Nephron (organoid): Measurements from ENCODE around the gene SYTL5.

Experiments used
- H3K27ac Mint-ChIP-seq, 3 experiments: 2 replicates each; pipeline ENCODE4 v1.8.0; 2020; ENCODE audit warnings: mixed read lengths in 3 of 3, mild to moderate bottlenecking in 2 of 3, moderate library complexity in 1 of 3
- H3K27me3 Mint-ChIP-seq: 2 replicates; pipeline ENCODE4 v1.8.0; 2021; ENCODE audit warnings: low read depth, mild to moderate bottlenecking, moderate library complexity, mixed read lengths
- H3K36me3 Mint-ChIP-seq: 2 replicates; pipeline ENCODE4 v1.8.0; 2020; ENCODE audit warnings: low read depth, mixed read lengths
- H3K4me1 Mint-ChIP-seq: 2 replicates; pipeline ENCODE4 v1.8.0; 2020; ENCODE audit warnings: mixed read lengths
- H3K4me3 Mint-ChIP-seq, 3 experiments: 2 replicates each; pipeline ENCODE4 v1.8.0; 2020; ENCODE audit warnings: mild to moderate bottlenecking in 3 of 3, mixed read lengths in 3 of 3, moderate library complexity in 2 of 3
- H3K9me3 Mint-ChIP-seq: 2 replicates; pipeline ENCODE4 v1.8.0; 2020; ENCODE audit warnings: mixed read lengths
- CTCF ChIP-seq, 3 experiments: fragments of 200-600 bp; sonication (generic); IDR thresholded peaks; one replicate each; pipeline ENCODE4 v1.5.0; 2021; ENCODE audit warnings: antibody characterized with exemption in 3 of 3; ENCODE audit not compliant: unreplicated experiment in 3 of 3

SYTL5 gene

GRCh38 chrX:38036466-38036865 is 30.1 kb downstream of the SYTL5 start:
- H3K27me3 Mint-ChIP-seq = no peaks in the 10 kb centered on the region
- no peaks in the 10 kb centered on the region for H3K36me3 Mint-ChIP-seq
- H3K4me3 Mint-ChIP-seq = no peak overlapping the region
- H3K4me1 Mint-ChIP-seq = no peaks in the 10 kb centered on the region
- peaks cover 8% of the 10 kb centered on the region for H3K9me3 Mint-ChIP-seq
- no peak overlapping the region for H3K27ac Mint-ChIP-seq
- TF ChIP-seq CTCF (IDR thresholded peaks at IDR 0.05; ENCODE audit: unreplicated experiment in 3 of 3) = no peak

- Mint-ChIP-seq H3K27ac (no peak overlapping the region), H3K9me3 (peaks cover 8% of the 10 kb centered on the region), H3K27me3 (no peaks in the 10 kb centered on the region), H3K36me3 (no peaks in the 10 kb centered on the region), H3K4me1 (no peaks in the 10 kb centered on the region), H3K4me3 (no peak overlapping the region)
- no peak for TF ChIP-seq CTCF (IDR thresholded peaks at IDR 0.05; ENCODE audit: unreplicated experiment in 3 of 3)
These were observed 32.1 kb downstream of the SYTL5 start for GRCh38 chrX:38038501-38038900.

- Mint-ChIP-seq H3K9me3 (peaks cover 8% of the 10 kb centered on the region), H3K4me1 (peaks cover 9% of the 10 kb centered on the region), H3K27ac (no peak overlapping the region), H3K4me3 (no peak overlapping the region), H3K27me3 (no peaks in the 10 kb centered on the region), H3K36me3 (no peaks in the 10 kb centered on the region)
- TF ChIP-seq CTCF (IDR thresholded peaks at IDR 0.05; ENCODE audit: unreplicated experiment in 3 of 3) = no peak
These were observed 34.9 kb downstream of the SYTL5 start for GRCh38 chrX:38041237-38041636.

GRCh38 chrX:38044701-38045100 is 38.3 kb downstream of the SYTL5 start:
- H3K36me3 Mint-ChIP-seq = no peaks in the 10 kb centered on the region

GRCh38 chrX:38045538-38046096 is 39.3 kb downstream of the SYTL5 start:
- H3K36me3 Mint-ChIP-seq = no peaks in the 10 kb centered on the region
- no peaks in the 10 kb centered on the region for H3K27me3 Mint-ChIP-seq
- no peak overlapping the region for H3K4me3 Mint-ChIP-seq
- H3K9me3 Mint-ChIP-seq = peaks cover 5% of the 10 kb centered on the region
- no peak for TF ChIP-seq CTCF (IDR thresholded peaks at IDR 0.05; ENCODE audit: unreplicated experiment in 3 of 3)
- peak overlapping the region; percentile 62 to 79 (median 78) for H3K27ac Mint-ChIP-seq
- peaks cover 9% of the 10 kb centered on the region for H3K4me1 Mint-ChIP-seq

More at GRCh38 chrX:38044701-38045100, 38.3 kb downstream of the SYTL5 start:
- peaks cover 9% of the 10 kb centered on the region for H3K4me1 Mint-ChIP-seq
- no peak overlapping the region for H3K4me3 Mint-ChIP-seq
- H3K27me3 Mint-ChIP-seq = no peaks in the 10 kb centered on the region
- TF ChIP-seq CTCF (IDR thresholded peaks at IDR 0.05; ENCODE audit: unreplicated experiment in 3 of 3) = no peak
- H3K9me3 Mint-ChIP-seq = peaks cover 8% of the 10 kb centered on the region
- H3K27ac Mint-ChIP-seq = peak overlapping the region; percentile 13 to 62 (median 51)

GRCh38 chrX:38048886-38049285 is 42.5 kb downstream of the SYTL5 start:
- Mint-ChIP-seq H3K9me3 (peaks cover 4% of the 10 kb centered on the region), H3K4me3 (no peak overlapping the region), H3K4me1 (peaks cover 9% of the 10 kb centered on the region), H3K27ac (no peak overlapping the region), H3K27me3 (no peaks in the 10 kb centered on the region), H3K36me3 (no peaks in the 10 kb centered on the region)
- TF ChIP-seq CTCF (IDR thresholded peaks at IDR 0.05; ENCODE audit: unreplicated experiment in 3 of 3) = no peak
